ENCODE measurements around the gene KIFC3. TPM values are rescaled to one million over a fixed set of nuclear protein-coding genes. Genes with fewer than 3 reads are reported as not detected.

Gene KIFC3
- total RNA-seq, 3 donors from 2014 or later: 15.7 to 36.1 (median 35.1) TPM

- no peak for DNase-seq (ENCODE audit: low spot score in 2 of 2)
- TF ChIP-seq, protein P1, sequence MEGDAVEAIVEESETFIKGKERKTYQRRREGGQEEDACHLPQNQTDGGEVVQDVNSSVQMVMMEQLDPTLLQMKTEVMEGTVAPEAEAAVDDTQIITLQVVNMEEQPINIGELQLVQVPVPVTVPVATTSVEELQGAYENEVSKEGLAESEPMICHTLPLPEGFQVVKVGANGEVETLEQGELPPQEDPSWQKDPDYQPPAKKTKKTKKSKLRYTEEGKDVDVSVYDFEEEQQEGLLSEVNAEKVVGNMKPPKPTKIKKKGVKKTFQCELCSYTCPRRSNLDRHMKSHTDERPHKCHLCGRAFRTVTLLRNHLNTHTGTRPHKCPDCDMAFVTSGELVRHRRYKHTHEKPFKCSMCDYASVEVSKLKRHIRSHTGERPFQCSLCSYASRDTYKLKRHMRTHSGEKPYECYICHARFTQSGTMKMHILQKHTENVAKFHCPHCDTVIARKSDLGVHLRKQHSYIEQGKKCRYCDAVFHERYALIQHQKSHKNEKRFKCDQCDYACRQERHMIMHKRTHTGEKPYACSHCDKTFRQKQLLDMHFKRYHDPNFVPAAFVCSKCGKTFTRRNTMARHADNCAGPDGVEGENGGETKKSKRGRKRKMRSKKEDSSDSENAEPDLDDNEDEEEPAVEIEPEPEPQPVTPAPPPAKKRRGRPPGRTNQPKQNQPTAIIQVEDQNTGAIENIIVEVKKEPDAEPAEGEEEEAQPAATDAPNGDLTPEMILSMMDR (IDR thresholded peaks at IDR 0.05): no peak
- TF ChIP-seq POLR2AphosphoS5 (IDR thresholded peaks at IDR 0.05): no peak
- no peak for TF ChIP-seq POLR2A (IDR thresholded peaks at IDR 0.05)
- Histone ChIP-seq H3K27ac (no peak overlapping the region), H3K36me3 (no peaks in the 10 kb centered on the region), H3K4me1 (no peaks in the 10 kb centered on the region), H3K9me3 (no peaks in the 10 kb centered on the region), H3K27me3 (no peaks in the 10 kb centered on the region), H3K4me3 (no peak overlapping the region)
- intact Hi-C loops (cut with DNase I; ENCODE audit: low total_unique reads): loop anchor here (5.0 to 10.0 kb wide), 2 partner anchors 95 to 477 kb away; no protein-coding TSS in a partner anchor
These were observed 52.3 kb downstream of the KIFC3 start for GRCh38 chr16:57749856-57750452.

- H3K9me3 ChIP-seq: no peaks in the 10 kb centered on the region
- no peaks in the 10 kb centered on the region for H3K36me3 ChIP-seq
- DNase-seq (ENCODE audit: low spot score in 2 of 2): no peak
- H3K4me1 ChIP-seq: no peaks in the 10 kb centered on the region
- H3K27ac ChIP-seq: no peak overlapping the region
- TF ChIP-seq, protein P1 (IDR thresholded peaks at IDR 0.05): no peak
- TF ChIP-seq POLR2AphosphoS5 (IDR thresholded peaks at IDR 0.05) (no peak), POLR2A (IDR thresholded peaks at IDR 0.05) (no peak)
- H3K4me3 ChIP-seq: no peak overlapping the region
- intact Hi-C loops (cut with DNase I; ENCODE audit: low total_unique reads): loop anchor here (5.0 kb wide), 1 partner anchor 478 kb away; no protein-coding TSS in a partner anchor
- H3K27me3 ChIP-seq: no peaks in the 10 kb centered on the region
These were observed 53.1 kb downstream of the KIFC3 start for GRCh38 chr16:57749101-57749692.

GRCh38 chr16:57748596-57748995 is 53.7 kb downstream of the KIFC3 start:
- intact Hi-C loops (cut with DNase I; ENCODE audit: low total_unique reads): loop anchor here (5.0 kb wide), 1 partner anchor 479 kb away; no protein-coding TSS in a partner anchor
- TF ChIP-seq POLR2A (IDR thresholded peaks at IDR 0.05) (no peak), POLR2AphosphoS5 (IDR thresholded peaks at IDR 0.05) (no peak)
- TF ChIP-seq, protein P1 (IDR thresholded peaks at IDR 0.05): no peak
- Histone ChIP-seq H3K27me3 (no peaks in the 10 kb centered on the region), H3K36me3 (no peaks in the 10 kb centered on the region), H3K4me1 (no peaks in the 10 kb centered on the region), H3K27ac (no peak overlapping the region), H3K9me3 (no peaks in the 10 kb centered on the region), H3K4me3 (no peak overlapping the region)
- no peak for DNase-seq (ENCODE audit: low spot score in 2 of 2)

DNA sequence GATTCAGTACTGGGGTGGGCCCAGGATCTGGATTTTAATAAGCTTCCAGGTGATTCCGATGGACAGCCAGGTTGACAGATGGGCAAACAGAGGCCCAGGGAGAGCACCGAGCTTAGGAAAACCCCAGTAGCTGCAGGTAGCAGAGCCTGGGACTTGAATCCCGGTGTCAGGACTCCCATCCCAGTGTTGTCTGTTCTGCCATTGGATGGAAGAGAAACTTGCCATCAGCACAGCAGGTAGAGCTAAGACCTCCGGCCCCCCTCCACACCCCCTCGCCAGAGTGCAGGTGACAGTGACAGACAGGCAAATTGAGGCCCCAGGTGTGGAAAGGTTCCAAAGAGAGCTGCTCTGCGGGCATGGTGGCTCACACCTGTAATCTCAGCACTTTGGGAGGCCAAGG is 54.3 kb downstream of the KIFC3 start:
- intact Hi-C loops (cut with DNase I; ENCODE audit: low total_unique reads): loop anchor here (5.0 kb wide), 1 partner anchor 479 kb away; no protein-coding TSS in a partner anchor
- Histone ChIP-seq H3K4me3 (no peak overlapping the region), H3K27me3 (no peaks in the 10 kb centered on the region), H3K9me3 (no peaks in the 10 kb centered on the region), H3K4me1 (no peaks in the 10 kb centered on the region), H3K27ac (no peak overlapping the region), H3K36me3 (no peaks in the 10 kb centered on the region)
- no peak for DNase-seq (ENCODE audit: low spot score in 2 of 2)
- TF ChIP-seq POLR2AphosphoS5 (IDR thresholded peaks at IDR 0.05) (no peak), POLR2A (IDR thresholded peaks at IDR 0.05) (no peak)
- TF ChIP-seq, protein P1 (IDR thresholded peaks at IDR 0.05): no peak

GRCh38 chr16:57747496-57747895 is 54.8 kb downstream of the KIFC3 start:
- Histone ChIP-seq H3K27me3 (no peaks in the 10 kb centered on the region), H3K4me3 (no peak overlapping the region), H3K36me3 (no peaks in the 10 kb centered on the region), H3K4me1 (no peaks in the 10 kb centered on the region), H3K27ac (no peak overlapping the region), H3K9me3 (no peaks in the 10 kb centered on the region)
- intact Hi-C loops (cut with DNase I; ENCODE audit: low total_unique reads): loop anchor here (5.0 kb wide), 1 partner anchor 480 kb away; no protein-coding TSS in a partner anchor
- no peak for DNase-seq (ENCODE audit: low spot score in 2 of 2)
- TF ChIP-seq, protein P1 (IDR thresholded peaks at IDR 0.05): no peak
- TF ChIP-seq POLR2A (IDR thresholded peaks at IDR 0.05) (no peak), POLR2AphosphoS5 (IDR thresholded peaks at IDR 0.05) (no peak)

All from breast epithelium (tissue), 4 donors.